Measurements from ENCODE around the gene PARD6G. TPM values are rescaled to one million over a fixed set of nuclear protein-coding genes. Genes with fewer than 3 reads are reported as not detected.

Gene PARD6G
- total RNA-seq, 1 experiment from 2014 or later = 3.9 TPM

- DNase-seq (ENCODE audit: low read depth) = no peak
Measured at GRCh38 chr18:80191264-80191663, 56.0 kb downstream of the PARD6G start.

- DNase-seq (ENCODE audit: low read depth) = no peak
Measured at GRCh38 chr18:80190311-80190710, 57.0 kb downstream of the PARD6G start.

DNA sequence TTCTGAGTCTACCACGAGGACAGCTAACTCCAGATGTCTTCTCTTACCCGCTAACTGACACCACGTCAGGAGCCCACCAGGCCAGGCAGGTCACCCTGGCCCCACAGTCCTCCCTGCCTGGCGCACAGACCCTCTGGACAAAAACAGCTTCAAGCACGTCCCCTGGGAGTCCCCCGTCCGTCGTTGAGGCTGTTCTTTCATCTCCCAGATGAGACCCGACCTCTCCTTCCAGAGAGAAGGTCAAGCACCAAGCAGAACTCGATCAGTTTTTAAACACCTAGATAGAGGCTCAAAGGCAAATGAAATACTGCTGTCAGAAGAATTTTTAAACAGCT lies 57.8 kb downstream of the PARD6G start:
- no peak for DNase-seq (ENCODE audit: low read depth)

- DNase-seq (ENCODE audit: low read depth) = no peak
Measured at GRCh38 chr18:80188643-80189530, 58.4 kb downstream of the PARD6G start.

GRCh38 chr18:80187956-80188642 lies 59.2 kb downstream of the PARD6G start:
- DNase-seq (ENCODE audit: low read depth) = no peak

GRCh38 chr18:80185545-80185944 lies 61.8 kb downstream of the PARD6G start:
- DNase-seq (ENCODE audit: low read depth) = no peak

- DNase-seq (ENCODE audit: low read depth) = no peak
Measured at GRCh38 chr18:80184243-80184772, 63.0 kb downstream of the PARD6G start.

DNA sequence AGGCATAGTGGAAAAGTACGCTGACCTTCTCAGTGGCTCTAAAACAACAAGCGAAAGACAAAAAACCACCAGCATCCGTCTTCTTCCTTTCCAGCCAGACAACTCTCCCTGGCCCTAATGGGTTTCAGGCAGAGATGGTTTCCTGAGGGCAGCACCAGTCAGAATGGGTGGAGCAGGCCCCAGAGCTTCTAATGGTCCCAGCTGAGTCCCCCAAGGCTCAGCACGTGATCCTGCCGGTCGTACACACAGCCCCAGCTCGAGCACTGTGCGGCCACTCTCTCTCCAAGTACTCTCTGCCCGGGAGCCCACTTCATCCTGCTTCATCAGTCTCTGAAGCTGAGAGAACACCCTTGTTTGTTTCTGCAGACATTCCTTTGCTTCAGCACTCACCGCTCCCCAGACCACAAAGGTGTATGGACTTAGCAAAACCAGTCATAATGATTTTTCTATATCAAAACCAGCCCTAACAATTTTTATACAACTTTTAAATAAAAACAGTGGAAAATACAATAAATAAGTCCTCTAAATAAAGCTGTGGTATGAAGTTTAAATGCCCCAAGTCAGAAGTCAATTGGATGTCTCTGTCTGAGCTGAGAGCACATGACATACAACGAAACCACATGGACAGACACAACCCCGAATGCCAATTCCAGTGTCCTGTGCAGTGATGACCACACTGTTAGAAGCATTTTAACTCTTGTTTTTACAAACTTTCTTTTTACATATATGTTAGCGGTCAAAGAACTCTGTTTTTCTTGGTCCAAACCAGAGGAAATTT lies 63.9 kb downstream of the PARD6G start:
- DNase-seq (ENCODE audit: low read depth) = no peak

DNA sequence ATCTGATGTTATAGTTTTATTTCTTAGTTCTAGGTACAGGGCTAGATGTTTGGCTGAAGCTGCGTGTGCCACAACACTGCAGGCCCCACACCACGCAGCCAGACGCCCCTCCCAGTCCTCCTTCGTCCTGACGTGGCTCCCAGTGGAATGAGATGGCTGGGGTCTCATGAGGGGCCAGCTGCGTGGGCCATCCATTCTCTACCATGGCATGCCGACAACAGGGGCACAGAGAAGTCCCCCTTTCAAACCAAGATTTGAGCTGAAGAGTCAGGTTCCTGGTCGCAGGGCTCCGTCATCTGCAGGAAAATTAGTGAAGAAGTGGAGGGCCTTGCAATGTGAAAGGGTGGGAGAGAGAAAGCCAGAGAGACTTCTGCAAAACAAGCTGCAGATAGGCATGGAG lies 64.5 kb downstream of the PARD6G start:
- DNase-seq (ENCODE audit: low read depth) = no peak

DNA sequence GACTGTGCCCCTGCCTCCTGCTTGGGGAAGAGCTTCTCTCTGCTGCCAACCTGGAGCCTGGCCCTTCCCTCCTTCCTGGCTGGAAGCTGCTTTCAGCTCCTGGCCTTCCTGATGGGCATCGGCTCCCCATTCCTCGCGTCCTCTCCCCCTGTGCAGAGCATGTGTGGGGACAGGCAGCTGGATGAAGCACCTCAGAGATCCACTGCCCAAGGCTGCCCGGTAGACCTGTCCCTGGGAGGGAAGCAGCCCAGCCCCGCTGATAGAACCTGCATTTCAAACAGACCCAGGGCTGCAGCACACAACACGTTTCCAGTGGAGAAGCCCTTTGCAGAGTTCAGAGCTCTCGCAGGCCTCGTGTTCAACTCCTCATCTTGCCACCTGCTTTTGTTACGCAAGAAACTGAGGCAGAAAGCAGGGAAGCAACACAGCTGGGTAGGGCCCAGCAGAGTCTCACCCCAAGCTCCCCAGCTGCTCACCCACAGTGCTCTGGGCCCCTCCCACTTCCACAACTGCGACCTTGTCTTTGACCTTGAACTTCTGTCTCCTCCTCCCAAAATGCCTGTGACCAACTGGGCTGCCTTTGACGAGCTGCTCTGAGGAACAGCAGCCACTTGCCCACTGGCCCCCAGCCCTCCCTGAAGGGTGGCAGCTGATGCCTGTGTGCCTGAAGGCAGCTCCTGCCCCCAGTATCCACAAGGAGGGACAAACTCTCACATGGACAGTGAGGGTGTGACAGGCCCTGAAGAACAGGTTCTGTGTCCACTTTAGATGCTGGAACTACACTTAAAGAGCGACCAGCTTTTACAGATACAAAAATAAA lies 65.5 kb downstream of the PARD6G start:
- no peak for DNase-seq (ENCODE audit: low read depth)

GRCh38 chr18:80180778-80181564 lies 66.3 kb downstream of the PARD6G start:
- no peak for DNase-seq (ENCODE audit: low read depth)

DNA sequence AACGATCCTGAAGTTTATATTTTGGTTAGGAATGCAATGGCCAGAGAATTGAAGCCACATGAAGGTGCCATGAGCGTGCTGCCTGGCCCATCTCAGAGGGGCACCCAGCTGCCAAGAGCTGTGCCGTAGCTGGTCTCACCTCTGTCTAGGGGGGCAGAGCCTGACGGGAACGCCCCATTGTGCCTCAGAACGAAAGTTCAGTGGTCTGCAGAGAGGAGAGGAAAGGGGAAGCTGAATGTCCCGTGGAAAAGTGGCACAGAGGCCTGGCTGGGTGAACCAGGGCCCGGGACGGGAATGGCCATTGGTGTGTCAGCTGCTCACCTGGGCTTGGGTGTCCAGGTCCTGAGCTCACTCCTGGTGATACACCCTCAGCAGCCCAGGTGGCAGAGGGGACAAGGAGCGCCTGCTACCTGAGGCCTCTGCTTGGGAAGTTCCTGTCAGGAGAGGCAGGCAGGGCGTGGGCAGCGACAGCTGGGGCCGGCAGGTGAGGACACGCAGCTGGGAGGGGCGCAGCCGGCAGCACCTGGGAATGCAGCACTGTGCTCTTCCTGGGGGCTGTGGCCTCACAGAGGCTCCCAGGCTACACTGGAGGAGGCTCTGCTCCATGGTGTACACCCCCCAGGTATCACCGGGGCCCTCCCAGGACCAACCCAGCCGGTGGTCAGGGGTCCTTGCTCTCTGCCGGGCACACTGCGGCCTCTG lies 67.3 kb downstream of the PARD6G start:
- no peak for DNase-seq (ENCODE audit: low read depth)

DNA sequence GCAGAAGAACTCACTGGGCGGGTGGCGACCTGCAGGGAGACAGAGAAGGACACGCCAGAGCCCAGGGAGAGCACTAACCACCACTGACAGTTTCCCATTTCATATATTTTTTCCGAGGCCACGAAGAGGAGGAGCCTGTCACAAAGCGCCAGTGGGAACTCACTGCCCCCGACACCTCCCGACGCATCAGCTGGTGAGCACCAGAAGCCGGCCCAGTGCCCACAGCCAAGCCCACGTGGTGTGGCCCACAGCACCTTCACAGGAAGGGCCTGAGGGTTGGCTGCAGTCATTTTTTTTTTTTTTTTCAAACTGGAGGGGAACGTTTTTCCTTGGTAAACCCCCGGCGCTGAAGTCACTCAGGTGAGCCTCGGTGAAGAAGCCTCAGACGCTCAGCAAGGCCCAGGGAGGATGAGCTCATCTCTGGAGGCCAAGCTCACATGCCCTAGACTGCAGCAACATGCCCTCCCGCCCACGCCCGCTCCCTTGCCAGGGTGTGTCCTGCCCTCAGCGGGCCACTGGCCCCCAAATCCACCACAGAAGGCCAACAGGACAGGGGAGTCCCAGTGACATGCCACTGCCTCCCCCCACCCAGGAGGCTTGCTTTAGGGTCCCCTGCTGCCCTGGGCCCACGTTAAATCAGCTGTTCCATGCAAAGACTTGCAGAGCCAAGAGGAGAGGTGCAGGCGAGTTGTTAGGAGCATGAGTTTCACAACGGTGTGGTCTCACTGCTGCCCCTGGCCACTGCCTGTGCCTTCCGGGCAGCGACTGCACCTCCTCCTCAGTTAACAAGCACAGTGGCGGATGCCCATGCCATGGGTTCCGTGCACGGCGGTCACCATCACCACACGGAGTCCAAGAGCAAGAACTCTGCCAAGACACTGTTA lies 68.1 kb downstream of the PARD6G start:
- no peak for DNase-seq (ENCODE audit: low read depth)

- DNase-seq (ENCODE audit: low read depth) = no peak
Measured at GRCh38 chr18:80177128-80177527, 70.2 kb downstream of the PARD6G start.

DNA sequence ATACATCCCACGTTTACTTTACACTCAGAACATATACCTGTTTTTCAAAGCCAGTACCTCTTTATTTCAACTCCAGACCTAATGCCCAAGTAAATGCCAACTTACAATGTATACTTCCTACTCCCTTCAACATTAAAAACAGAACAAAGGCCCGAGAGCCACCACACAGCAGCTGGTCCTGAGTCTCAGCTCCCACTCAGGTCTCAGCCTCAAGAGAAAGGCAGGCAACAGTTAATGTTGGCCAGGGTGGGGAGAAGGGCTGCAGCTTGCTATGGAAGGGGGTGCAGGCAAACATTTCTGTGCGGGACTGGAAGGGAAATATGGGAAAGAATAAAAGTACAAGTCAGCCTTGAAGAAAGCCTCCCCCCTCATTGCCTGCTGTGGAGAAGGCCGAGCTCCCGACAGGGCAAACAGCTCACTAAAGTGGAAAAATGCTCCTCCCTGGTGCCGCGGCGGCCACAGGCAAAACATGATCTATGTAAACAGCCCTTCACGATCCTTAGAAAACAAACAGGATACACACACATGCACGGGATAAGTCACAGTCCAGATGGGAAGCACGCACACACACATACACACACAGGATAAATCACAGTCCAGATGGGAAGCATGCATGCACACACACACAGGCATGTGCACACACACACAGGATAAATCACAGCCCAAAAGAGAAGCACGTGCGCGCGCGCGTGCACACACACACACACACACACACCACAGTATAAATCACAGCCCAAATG lies 70.8 kb downstream of the PARD6G start:
- DNase-seq (ENCODE audit: low read depth) = no peak

GRCh38 chr18:80175451-80176204 lies 71.7 kb downstream of the PARD6G start:
- peak; percentile 37 for DNase-seq (ENCODE audit: low read depth)

GRCh38 chr18:80173060-80173459 lies 74.3 kb downstream of the PARD6G start:
- no peak for DNase-seq (ENCODE audit: low read depth)

Measured in HT1080 (cell line).